CD4-positive, alpha-beta T cell (primary cell): ENCODE measurements around the gene ERP44. TPM values are rescaled to one million over a fixed set of nuclear protein-coding genes. Genes with fewer than 3 reads are reported as not detected.
A peak's percentile ranks its signal among the peaks of the same experiment; 100 is the strongest.
"Not testable (repeated sequence)": the region's sequence is repeated elsewhere in the genome, so short reads cannot be mapped to it uniquely, and the experiment has no call there.

Experiments used
- ATAC-seq: fragments of 200-7000 bp; cut with Tn5 transposase; one replicate; pipeline ENCODE4 v1.10.0; 2022; ENCODE audit warnings: mild to moderate bottlenecking; ENCODE audit not compliant: poor library complexity
- CTCF ChIA-PET: fragments of 350-600 bp; sonication (Branson Sonifier 250); formaldehyde crosslinking; loops from one replicate; lab custom pipeline; 2021; ENCODE audit warnings: antibody characterized with exemption, inconsistent platforms; lab: Charles Lee
- POLR2A ChIA-PET: fragments of 350-600 bp; sonication (Branson Sonifier 250); formaldehyde crosslinking; loops from one replicate; lab custom pipeline; 2021; ENCODE audit warnings: antibody characterized with exemption, inconsistent platforms; lab: Charles Lee
- DNase-seq, 14 experiments: peaks; one replicate each; pipeline ENCODE4 v3.0.0-alpha.2; 2013 to 2020; ENCODE audit warnings: mixed read lengths in 2 of 14
- H3K27ac ChIP-seq, 2 donors: one replicate each; pipeline versions ENCODE4 v1.5.1 to v1.7.0; 2013; ENCODE audit warnings: low read length in 2 of 2, low read depth in 1 of 2, mild to moderate bottlenecking in 1 of 2
- H3K27me3 ChIP-seq, 2 experiments: 1 replicate in 1 of 2; 2 replicates in 1 of 2; pipeline versions ENCODE4 v1.6.1 to v1.7.0; 2013; ENCODE audit warnings: low read length in 2 of 2, control low read depth in 1 of 2, mild to moderate bottlenecking in 1 of 2, moderate library complexity in 1 of 2; ENCODE audit not compliant: insufficient read depth in 2 of 2, control insufficient read depth in 1 of 2
- H3K36me3 ChIP-seq: one replicate; pipeline ENCODE4 v1.6.1; 2013; ENCODE audit warnings: low read length, control low read depth; ENCODE audit not compliant: insufficient read depth
- H3K4me1 ChIP-seq: one replicate; pipeline ENCODE4 v1.6.1; 2013; ENCODE audit warnings: low read length, control low read depth; ENCODE audit not compliant: insufficient read depth
- H3K4me3 ChIP-seq: one replicate; pipeline ENCODE4 v1.5.1; 2013; ENCODE audit warnings: mild to moderate bottlenecking, low read length, moderate library complexity
- H3K9me3 ChIP-seq, 2 experiments: 1 replicate in 1 of 2; 2 replicates in 1 of 2; pipeline versions ENCODE4 v1.6.1 to v1.7.0; 2013; ENCODE audit warnings: low read length in 2 of 2, mild to moderate bottlenecking in 2 of 2, control low read depth in 1 of 2, moderate library complexity in 1 of 2; ENCODE audit not compliant: control insufficient read depth in 1 of 2, insufficient read depth in 1 of 2
- H3K27ac Mint-ChIP-seq: one replicate; pipeline ENCODE4 v1.8.0; 2020; ENCODE audit warnings: mixed read lengths
- H3K27me3 Mint-ChIP-seq: one replicate; pipeline ENCODE4 v1.8.0; 2021; ENCODE audit warnings: mixed read lengths
- H3K36me3 Mint-ChIP-seq: one replicate; pipeline ENCODE4 v1.8.0; 2021; ENCODE audit warnings: low read depth, mixed read lengths
- H3K4me1 Mint-ChIP-seq: one replicate; pipeline ENCODE4 v1.8.0; 2021; ENCODE audit warnings: low read depth, mixed read lengths
- H3K4me3 Mint-ChIP-seq: one replicate; pipeline ENCODE4 v1.8.0; 2020; ENCODE audit warnings: mild to moderate bottlenecking, mixed read lengths
- H3K9me3 Mint-ChIP-seq: one replicate; pipeline ENCODE4 v1.8.0; 2020; ENCODE audit warnings: mixed read lengths
- CTCF ChIP-seq: fragments of 200-600 bp; IDR thresholded peaks from one replicate; pipeline ENCODE4 v1.8.0; 2022; ENCODE audit warnings: antibody characterized with exemption, mild to moderate bottlenecking
- intact Hi-C, 2 experiments: fragments of 100-400 bp; cut with DNase I in 1 of 2; cut with micrococcal nuclease in 1 of 2; formaldehyde crosslinking; loops; one replicate each; pipeline versions ENCODE4 v1.15.1 to v1.9.0; 2023 to 2025; cut with DNase I, micrococcal nuclease
- polyA plus RNA-seq, 2 donors: library from polyadenylated mRNA; unstranded; fragments of 120-200 nt; gene quantifications; one replicate each; pipeline ENCODE4 v1.2.1, GENCODE V29; 2013
- total RNA-seq, 174 experiments: library from RNA in 2 of 174; stranded (reverse) in 2 of 174; gene quantifications; one replicate each; pipeline ENCODE4 v1.2.3 and lab custom pipeline; 2021 to 2026

ERP44 gene
- total RNA-seq (1 to 10 TPM; 6.8 to 7.1 TPM), total RNA-seq (lab: John Stamatoyannopoulos, UW) (33.7 to 72.4 (median 52.1) reads per million in 172 experiments)
- polyA plus RNA-seq (2013, experiment 1 of 2): 21.1 TPM
- polyA plus RNA-seq (2013, experiment 2 of 2): 21.6 TPM

- H3K27ac Mint-ChIP-seq: peak within 1 kb of the TSS; percentile 89
- peak; percentile 91 to 99 (median 95) for DNase-seq
- peak; percentile 99 for ATAC-seq
- CTCF ChIA-PET: interaction anchor here (1.6 kb wide), 1 partner anchor 13 kb away, joined by 3 read pairs; no protein-coding TSS in a partner anchor
- peaks cover 26% of the 10 kb centered on the region for H3K36me3 Mint-ChIP-seq
- Histone ChIP-seq H3K4me1 (peaks cover 20% of the 10 kb centered on the region), H3K27me3 (no peaks in the 10 kb centered on the region), H3K4me3 (peak within 1 kb of the TSS; percentile 78), H3K27ac (peak within 1 kb of the TSS; percentile 58 to 80), H3K36me3 (peaks cover 10% of the 10 kb centered on the region), H3K9me3 (no peaks in the 10 kb centered on the region)
- POLR2A ChIA-PET: interaction anchor here (0.9 to 1.1 kb wide), 2 partner anchors 9 to 192 kb away, joined by 3 to 6 read pairs; no protein-coding TSS in a partner anchor
- TF ChIP-seq CTCF: no peak
- H3K4me1 Mint-ChIP-seq: peaks cover 50% of the 10 kb centered on the region
- intact Hi-C loops: loop anchor here (2.0 to 10.0 kb wide), 8 partner anchors 16 to 1436 kb away; partner anchors contain the start of genes NR4A3 (in 2 of the 2), STX17 (in 2 of the 2), ALG2 (in 1 of the 2) and RNF20 (in 1 of the 2)
- no peaks in the 10 kb centered on the region for H3K27me3 Mint-ChIP-seq
- no peaks in the 10 kb centered on the region for H3K9me3 Mint-ChIP-seq
- peak within 1 kb of the TSS; percentile 96 for H3K4me3 Mint-ChIP-seq
Measured at GRCh38 chr9:100098887-100099721, at the start of gene ERP44, which contains the start of gene INVS. TSS of gene ERP44 (minus strand) at chr9:100099000. CDS start at chr9:100098840, 160 bp downstream. TSS of gene INVS (plus strand) at chr9:100099243. CDS start at chr9:100104522, 5,279 bp downstream.

- ATAC-seq, H3K4me1 ChIP-seq, H3K36me3 ChIP-seq, H3K27me3 ChIP-seq, H3K36me3 Mint-ChIP-seq, H3K27me3 Mint-ChIP-seq, H3K27ac Mint-ChIP-seq, H3K9me3 ChIP-seq, CTCF ChIA-PET, H3K4me1 Mint-ChIP-seq, intact Hi-C loops, DNase-seq, H3K4me3 Mint-ChIP-seq, H3K4me3 ChIP-seq, H3K9me3 Mint-ChIP-seq, H3K27ac ChIP-seq, POLR2A ChIA-PET: not testable (repeated sequence)
Measured at GRCh38 chr9:100145976-100146375, 47.2 kb upstream of the ERP44 start.

GRCh38 chr9:100145167-100145934 is 46.6 kb upstream of the ERP44 start:
- H3K9me3 ChIP-seq, ATAC-seq, H3K36me3 Mint-ChIP-seq, H3K4me1 ChIP-seq, H3K27ac ChIP-seq, H3K4me3 ChIP-seq, CTCF ChIA-PET, H3K9me3 Mint-ChIP-seq, intact Hi-C loops, H3K36me3 ChIP-seq, H3K4me3 Mint-ChIP-seq, POLR2A ChIA-PET, H3K4me1 Mint-ChIP-seq, H3K27me3 Mint-ChIP-seq, H3K27me3 ChIP-seq, H3K27ac Mint-ChIP-seq, DNase-seq: not testable (repeated sequence)

GRCh38 chr9:100141862-100142261 is 43.1 kb upstream of the ERP44 start:
- intact Hi-C loops, H3K4me3 ChIP-seq, H3K27me3 Mint-ChIP-seq, CTCF ChIA-PET, H3K36me3 Mint-ChIP-seq, H3K27ac Mint-ChIP-seq, H3K27me3 ChIP-seq, H3K4me3 Mint-ChIP-seq, ATAC-seq, H3K27ac ChIP-seq, H3K9me3 Mint-ChIP-seq, H3K36me3 ChIP-seq, DNase-seq, POLR2A ChIA-PET, H3K4me1 ChIP-seq, H3K4me1 Mint-ChIP-seq, H3K9me3 ChIP-seq: not testable (repeated sequence)

GRCh38 chr9:100140303-100140702 is 41.5 kb upstream of the ERP44 start:
- H3K36me3 Mint-ChIP-seq, H3K4me1 ChIP-seq, CTCF ChIA-PET, H3K27ac ChIP-seq, H3K4me3 ChIP-seq, H3K4me3 Mint-ChIP-seq, intact Hi-C loops, H3K9me3 Mint-ChIP-seq, ATAC-seq, POLR2A ChIA-PET, H3K9me3 ChIP-seq, H3K4me1 Mint-ChIP-seq, H3K27ac Mint-ChIP-seq, H3K27me3 ChIP-seq, H3K27me3 Mint-ChIP-seq, H3K36me3 ChIP-seq, DNase-seq: not testable (repeated sequence)

GRCh38 chr9:100136799-100137198 is 38.0 kb upstream of the ERP44 start:
- H3K4me1 Mint-ChIP-seq, H3K36me3 ChIP-seq, H3K27ac ChIP-seq, H3K4me1 ChIP-seq, H3K9me3 Mint-ChIP-seq, H3K27me3 ChIP-seq, H3K4me3 ChIP-seq, intact Hi-C loops, H3K27ac Mint-ChIP-seq, ATAC-seq, H3K4me3 Mint-ChIP-seq, CTCF ChIA-PET, H3K9me3 ChIP-seq, H3K27me3 Mint-ChIP-seq, DNase-seq, POLR2A ChIA-PET: not testable (repeated sequence)
- H3K36me3 Mint-ChIP-seq: peaks cover 27% of the 10 kb centered on the region
